GM12878 (cell line): ENCODE measurements around the gene ACACB. TPM values are rescaled to one million over a fixed set of nuclear protein-coding genes. Genes with fewer than 3 reads are reported as not detected.

Source experiments
- ATAC-seq: fragments of 200-7000 bp; cut with Tn5 transposase; 3 replicates; pipeline ENCODE4 v1.9.1; 2020; ENCODE audit warnings: mild to moderate bottlenecking, moderate library complexity
- BruUV-seq: library from RNA; stranded (reverse); fragments of 400-500 nt; replicated peaks from 2 replicates; lab custom pipeline; 2021; lab: Mats Ljungman, UMichigan
- CTCF ChIA-PET: fragments of 300-600 bp; sonication (Branson Sonifier 250); formaldehyde crosslinking; extraction: SDS; loops from one replicate; lab custom pipeline; 2021; ENCODE audit warnings: inconsistent platforms; lab: Yijun Ruan, JAX
- POLR2A ChIA-PET: fragments of 350-600 bp; formaldehyde crosslinking; extraction: SDS; loops from one replicate; lab custom pipeline; 2021; ENCODE audit warnings: inconsistent platforms; lab: Charles Lee
- RAD21 ChIA-PET: fragments of 300-600 bp; sonication (Branson Sonifier 250); formaldehyde crosslinking; loops from one replicate; lab custom pipeline; 2023; ENCODE audit warnings: antibody characterized with exemption; ENCODE audit not compliant: unreplicated experiment; lab: Charles Lee
- SMC1A ChIA-PET: fragments of 300-600 bp; sonication (Branson Sonifier 250); formaldehyde crosslinking; loops from one replicate; lab custom pipeline; 2023; ENCODE audit not compliant: unreplicated experiment, uncharacterized antibody; lab: Charles Lee
- DNase-seq: peaks from one replicate; pipeline ENCODE4 v3.0.0-alpha.2; 2011; ENCODE audit warnings: low read depth, low spot score
- FAIRE-seq: peaks from 3 replicates; lab custom pipeline; 2011; peaks lifted over from hg19 to GRCh38; lab: Jason Lieb, UNC
- H2AFZ ChIP-seq: 2 replicates; pipeline ENCODE4 v1.6.0; 2011; ENCODE audit warnings: low read depth, low read length, control low read depth; ENCODE audit not compliant: control insufficient read depth
- H3K27ac ChIP-seq: 2 replicates; pipeline ENCODE4 v1.5.1; 2011; ENCODE audit warnings: control low read depth; ENCODE audit not compliant: control insufficient read depth, insufficient read depth
- H3K27me3 ChIP-seq, 2 experiments: replicated peaks in 1 of 2; 2 replicates each; pipeline versions ENCODE4 v1.6.0 to v1.6.1; 2011; ENCODE audit warnings: low read length in 1 of 2; ENCODE audit not compliant: control insufficient read depth in 2 of 2, insufficient read depth in 2 of 2
- H3K36me3 ChIP-seq, 2 experiments: 2 replicates each; pipeline ENCODE4 v1.5.1; 2011; ENCODE audit warnings: low read length in 1 of 2; ENCODE audit not compliant: control insufficient read depth in 2 of 2, insufficient read depth in 2 of 2
- H3K4me1 ChIP-seq: 2 replicates; pipeline ENCODE4 v1.6.1; 2011; ENCODE audit warnings: mild to moderate bottlenecking, low read length, moderate library complexity, mixed read lengths; ENCODE audit not compliant: control insufficient read depth, insufficient read depth
- H3K4me2 ChIP-seq: 2 replicates; pipeline ENCODE4 v1.6.0; 2011; ENCODE audit warnings: control low read depth; ENCODE audit not compliant: control insufficient read depth, insufficient read depth
- H3K4me3 ChIP-seq: fragments of 200-600 bp; sonication (generic); 2 replicates; pipeline ENCODE4 v1.5.1; 2016
- H3K79me2 ChIP-seq: 2 replicates; pipeline ENCODE4 v1.6.0; 2011; ENCODE audit warnings: low read length; ENCODE audit not compliant: control insufficient read depth, insufficient read depth
- H3K9ac ChIP-seq: 2 replicates; pipeline ENCODE4 v1.8.0; 2011; ENCODE audit warnings: low read length, control low read depth, mixed read lengths; ENCODE audit not compliant: control insufficient read depth, insufficient read depth
- H3K9me3 ChIP-seq: replicated peaks from 3 replicates; pipeline ENCODE4 v1.5.1; 2011; ENCODE audit warnings: mild to moderate bottlenecking, low read length; ENCODE audit not compliant: control insufficient read depth, insufficient read depth
- H4K20me1 ChIP-seq: 2 replicates; pipeline ENCODE4 v1.6.0; 2011; ENCODE audit not compliant: control insufficient read depth, insufficient read depth
- BHLHE40 ChIP-seq, 2 experiments: fragments of 450-650 bp in 1 of 2; IDR thresholded peaks; 2 replicates each; pipeline ENCODE4 v1.6.1; 2011 to 2017; ENCODE audit warnings: low read depth in 2 of 2, borderline replicate concordance in 1 of 2, improper control_type of control experiment in 1 of 2, low read length in 1 of 2, mild to moderate bottlenecking in 1 of 2
- CBFB ChIP-seq: IDR thresholded peaks from 2 replicates; pipeline ENCODE4 v1.6.1; 2016; ENCODE audit warnings: antibody characterized with exemption, low read depth
- CBX3 ChIP-seq: fragments of 200-600 bp; sonication (generic); IDR thresholded peaks from 2 replicates; pipeline ENCODE4 v1.6.1; 2016; ENCODE audit warnings: low read depth, borderline replicate concordance
- MYC ChIP-seq: IDR thresholded peaks from 2 replicates; pipeline ENCODE4 v1.6.1; 2011; ENCODE audit warnings: mild to moderate bottlenecking, low read length, moderate library complexity, inconsistent platforms; ENCODE audit not compliant: insufficient read depth, insufficient replicate concordance, insufficient read length, severe bottlenecking
- NR2C1 ChIP-seq: fragments of 450-650 bp; IDR thresholded peaks from 2 replicates; pipeline ENCODE4 v1.6.1; 2017; ENCODE audit warnings: antibody characterized with exemption, mild to moderate bottlenecking, moderate library complexity
- SMAD5 ChIP-seq: IDR thresholded peaks from 2 replicates; pipeline ENCODE4 v1.6.1; 2016; ENCODE audit warnings: antibody characterized with exemption, low read depth
- STAT1 ChIP-seq: fragments of 450-650 bp; conservative IDR thresholded peaks from 2 replicates; pipeline ENCODE4 v1.6.1; 2014; ENCODE audit warnings: antibody characterized with exemption, mild to moderate bottlenecking
- YY1 ChIP-seq: IDR thresholded peaks from 2 replicates; pipeline ENCODE4 v1.6.1; 2011; ENCODE audit warnings: low read depth, mild to moderate bottlenecking, low read length
- ZNF622 ChIP-seq: fragments of 450-650 bp; IDR thresholded peaks from 2 replicates; pipeline ENCODE4 v1.6.1; 2017; ENCODE audit warnings: mild to moderate bottlenecking, inconsistent platforms
- WGBS: methylation state at CpG from one replicate; pipeline ENCODE4 v1.1.6; 2016; ENCODE audit warnings: low lambda C conversion rate; ENCODE audit not compliant: insufficient replicate concordance, insufficient coverage; ENCODE audit errors: missing lambda C conversion rate; 5-methylcytosine and 5-hydroxymethylcytosine counted together
- in situ Hi-C: fragments of 300-500 bp; cut with MboI; formaldehyde crosslinking; loops from 9 replicates; pipeline ENCODE4 v1.14.3; 2018; ENCODE audit warnings: mixed read lengths
- intact Hi-C: fragments of 100-400 bp; cut with micrococcal nuclease; formaldehyde crosslinking; loops from one replicate; pipeline ENCODE4 v1.14.2; 2022; ENCODE audit not compliant: unreplicated experiment
- polyA plus RNA-seq, 11 experiments: library from polyadenylated mRNA; depleted of rRNA in 4 of 11; unstranded in 6 of 11; stranded (reverse) in 5 of 11; fragments of >200 nt; fragmentation: Nextera tagmentation in 4 of 11; fragmentation: Illumina TruSeq in 1 of 11; extraction: Ambion mirVana in 4 of 11; extraction: Trizol in 1 of 11; gene quantifications; 1 replicate in 1 of 11; 2 replicates in 10 of 11; pipeline versions ENCODE4 v1.2.1 to v1.2.3, GENCODE V29; 2011 to 2016; ENCODE audit warnings: inconsistent platforms in 2 of 11, missing spikeins in 2 of 11, low read depth in 1 of 11
- total RNA-seq, 4 experiments: library from RNA; depleted of rRNA in 3 of 4; stranded (reverse); fragments of >200 nt in 3 of 4; fragmentation: Illumina TruSeq in 1 of 4; extraction: Trizol in 1 of 4; gene quantifications; 2 replicates each; pipeline versions ENCODE4 v1.2.1 to v1.2.3, GENCODE V29; 2013 to 2021
- TF ChIP-seq, protein P1 (sequence below): fragments of 450-650 bp; IDR thresholded peaks from 2 replicates; pipeline ENCODE4 v1.6.1; 2017; ENCODE audit warnings: mild to moderate bottlenecking, low read depth, inconsistent platforms; ENCODE audit not compliant: poor library complexity, severe bottlenecking

Gene ACACB
- total and polyA plus RNA-seq, 10 of the 15 experiments (the other 5 are each of a cell fraction or from before 2014, with no cell fraction given), result 0.05 to 1.9 (median 0.38) TPM; not detected in 2

DNA sequence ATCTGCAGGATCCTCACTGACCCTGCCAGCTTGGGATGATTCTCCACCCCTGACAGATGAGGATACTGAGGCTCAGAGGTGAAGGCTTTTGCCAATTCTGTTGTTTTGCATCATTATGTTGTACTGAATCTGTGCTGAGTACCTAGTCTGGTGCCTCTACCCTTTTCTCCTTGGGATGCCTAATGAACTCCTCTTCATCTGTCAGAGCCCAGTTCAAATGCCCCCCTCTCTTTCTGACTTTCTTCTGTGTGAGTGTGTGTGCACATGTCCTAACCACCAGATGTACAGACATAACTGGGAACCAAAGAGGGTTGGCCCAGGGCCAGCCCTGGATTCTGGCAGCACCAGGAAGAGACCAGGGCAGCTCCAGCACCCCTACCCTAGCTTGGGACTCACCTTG lies 169.9 kb downstream of the ACACB start:
- SMC1A ChIA-PET, result no interaction called here
- Histone ChIP-seq H3K4me1 (no peaks in the 10 kb centered on the region), H3K4me2 (no peak overlapping the region), H3K27me3 (peaks cover 0 to 1% of the 10 kb centered on the region in 2 experiments; a peak in 1 of 4 replicates), H3K79me2 (no peaks in the 10 kb centered on the region), H3K27ac (no peak overlapping the region), H3K9me3 (no peaks in the 10 kb centered on the region), H3K4me3 (no peak overlapping the region), H2AFZ (no peak overlapping the region), H4K20me1 (no peaks in the 10 kb centered on the region), H3K9ac (no peak overlapping the region), H3K36me3 (no peaks in the 10 kb centered on the region)
- FAIRE-seq, result no peak
- POLR2A ChIA-PET, result no interaction called here
- in situ Hi-C loops (no loop called here), intact Hi-C loops (no loop called here)
- CTCF ChIA-PET, result no interaction called here
- no TSS peak for BruUV-seq
- RAD21 ChIA-PET, result no interaction called here
- no peak for ATAC-seq
- DNase-seq, result no peak
- TF ChIP-seq SMAD5 (no peak), BHLHE40 (IDR thresholded peaks at IDR 0.05; ENCODE audit: borderline replicate concordance in 1 of 2, low read depth in 2 of 2, low read length in 1 of 2) (no peak), STAT1 (no peak), NR2C1 (no peak), ZNF622 (no peak), CBFB (no peak)

DNA sequence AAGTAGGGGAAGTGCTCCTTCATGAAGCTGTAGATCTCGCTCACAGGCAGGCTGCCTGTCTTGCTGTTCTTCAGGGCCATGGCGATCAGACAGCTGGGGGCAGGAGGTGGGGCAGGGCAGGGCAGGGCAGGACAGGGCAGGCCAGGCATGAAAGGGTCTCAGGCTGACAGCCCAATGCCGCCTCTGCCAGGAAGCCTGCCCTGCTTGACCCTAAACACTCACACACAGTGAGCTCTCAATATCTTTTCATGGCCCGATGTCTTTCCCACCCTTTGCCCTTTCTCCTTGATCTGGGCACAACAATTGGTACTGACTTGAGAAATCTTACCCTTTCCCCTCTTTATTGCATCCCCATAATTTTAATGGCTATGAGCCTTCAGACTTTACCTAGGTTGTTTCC lies 170.3 kb downstream of the ACACB start:
- Histone ChIP-seq H3K27ac (no peak overlapping the region), H3K9ac (no peak overlapping the region), H3K9me3 (no peaks in the 10 kb centered on the region), H3K27me3 (peaks cover 0 to 1% of the 10 kb centered on the region in 2 experiments; a peak in 1 of 4 replicates), H3K4me1 (no peaks in the 10 kb centered on the region), H4K20me1 (no peaks in the 10 kb centered on the region), H2AFZ (no peak overlapping the region), H3K4me2 (no peak overlapping the region), H3K4me3 (no peak overlapping the region), H3K36me3 (no peaks in the 10 kb centered on the region), H3K79me2 (no peaks in the 10 kb centered on the region)
- DNase-seq (no peak), FAIRE-seq (no peak), ATAC-seq (no peak)
- ChIA-PET RAD21 (no interaction called here), POLR2A (no interaction called here), SMC1A (no interaction called here), CTCF (no interaction called here)
- intact Hi-C loops (no loop called here), in situ Hi-C loops (no loop called here)
- 18% methylated on average over 4 of the region's 4 CpGs for WGBS
- TF ChIP-seq CBFB (no peak), MYC (no peak), CBX3 (no peak), YY1 (no peak)
- TF ChIP-seq, protein P1, sequence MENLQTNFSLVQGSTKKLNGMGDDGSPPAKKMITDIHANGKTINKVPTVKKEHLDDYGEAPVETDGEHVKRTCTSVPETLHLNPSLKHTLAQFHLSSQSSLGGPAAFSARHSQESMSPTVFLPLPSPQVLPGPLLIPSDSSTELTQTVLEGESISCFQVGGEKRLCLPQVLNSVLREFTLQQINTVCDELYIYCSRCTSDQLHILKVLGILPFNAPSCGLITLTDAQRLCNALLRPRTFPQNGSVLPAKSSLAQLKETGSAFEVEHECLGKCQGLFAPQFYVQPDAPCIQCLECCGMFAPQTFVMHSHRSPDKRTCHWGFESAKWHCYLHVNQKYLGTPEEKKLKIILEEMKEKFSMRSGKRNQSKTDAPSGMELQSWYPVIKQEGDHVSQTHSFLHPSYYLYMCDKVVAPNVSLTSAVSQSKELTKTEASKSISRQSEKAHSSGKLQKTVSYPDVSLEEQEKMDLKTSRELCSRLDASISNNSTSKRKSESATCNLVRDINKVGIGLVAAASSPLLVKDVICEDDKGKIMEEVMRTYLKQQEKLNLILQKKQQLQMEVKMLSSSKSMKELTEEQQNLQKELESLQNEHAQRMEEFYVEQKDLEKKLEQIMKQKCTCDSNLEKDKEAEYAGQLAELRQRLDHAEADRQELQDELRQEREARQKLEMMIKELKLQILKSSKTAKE, result no peak
- no TSS peak for BruUV-seq
